Adipocyte (in vitro differentiated cells): ENCODE data around the gene INSR.

Experiments used
- DNase-seq: peaks from one replicate; pipeline ENCODE4 v3.0.0-alpha.2; 2015; ENCODE audit warnings: low read depth
- H3K27me3 ChIP-seq: replicated peaks from 2 replicates; pipeline ENCODE4 v1.7.0; 2013; ENCODE audit warnings: mild to moderate bottlenecking, low read length, moderate library complexity; ENCODE audit not compliant: control insufficient read depth, insufficient read depth
- H3K36me3 ChIP-seq: 2 replicates; pipeline ENCODE4 v1.7.0; 2013; ENCODE audit warnings: low read length, mild to moderate bottlenecking, moderate library complexity; ENCODE audit not compliant: control insufficient read depth, insufficient read depth, severe bottlenecking
- H3K4me1 ChIP-seq: 2 replicates; pipeline ENCODE4 v1.7.0; 2013; ENCODE audit warnings: mild to moderate bottlenecking, low read length, moderate library complexity; ENCODE audit not compliant: control insufficient read depth, insufficient read depth
- H3K4me3 ChIP-seq: 2 replicates; pipeline ENCODE4 v1.7.0; 2013; ENCODE audit warnings: mild to moderate bottlenecking, low read length, moderate library complexity
- H3K9ac ChIP-seq: 2 replicates; pipeline ENCODE4 v1.7.0; 2013; ENCODE audit warnings: mild to moderate bottlenecking, low read length, moderate library complexity
- H3K9me3 ChIP-seq: 2 replicates; pipeline ENCODE4 v1.7.0; 2013; ENCODE audit warnings: mild to moderate bottlenecking, low read length, moderate library complexity; ENCODE audit not compliant: control insufficient read depth

Gene INSR

GRCh38 chr19:7199613-7200533, 94.3 kb downstream of the INSR start:
- Histone ChIP-seq H3K9ac (no peak overlapping the region), H3K36me3 (no peaks in the 10 kb centered on the region), H3K4me3 (no peak overlapping the region), H3K4me1 (peaks cover 19% of the 10 kb centered on the region), H3K9me3 (no peaks in the 10 kb centered on the region), H3K27me3 (no peaks in the 10 kb centered on the region)
- DNase-seq: no peak

DNA sequence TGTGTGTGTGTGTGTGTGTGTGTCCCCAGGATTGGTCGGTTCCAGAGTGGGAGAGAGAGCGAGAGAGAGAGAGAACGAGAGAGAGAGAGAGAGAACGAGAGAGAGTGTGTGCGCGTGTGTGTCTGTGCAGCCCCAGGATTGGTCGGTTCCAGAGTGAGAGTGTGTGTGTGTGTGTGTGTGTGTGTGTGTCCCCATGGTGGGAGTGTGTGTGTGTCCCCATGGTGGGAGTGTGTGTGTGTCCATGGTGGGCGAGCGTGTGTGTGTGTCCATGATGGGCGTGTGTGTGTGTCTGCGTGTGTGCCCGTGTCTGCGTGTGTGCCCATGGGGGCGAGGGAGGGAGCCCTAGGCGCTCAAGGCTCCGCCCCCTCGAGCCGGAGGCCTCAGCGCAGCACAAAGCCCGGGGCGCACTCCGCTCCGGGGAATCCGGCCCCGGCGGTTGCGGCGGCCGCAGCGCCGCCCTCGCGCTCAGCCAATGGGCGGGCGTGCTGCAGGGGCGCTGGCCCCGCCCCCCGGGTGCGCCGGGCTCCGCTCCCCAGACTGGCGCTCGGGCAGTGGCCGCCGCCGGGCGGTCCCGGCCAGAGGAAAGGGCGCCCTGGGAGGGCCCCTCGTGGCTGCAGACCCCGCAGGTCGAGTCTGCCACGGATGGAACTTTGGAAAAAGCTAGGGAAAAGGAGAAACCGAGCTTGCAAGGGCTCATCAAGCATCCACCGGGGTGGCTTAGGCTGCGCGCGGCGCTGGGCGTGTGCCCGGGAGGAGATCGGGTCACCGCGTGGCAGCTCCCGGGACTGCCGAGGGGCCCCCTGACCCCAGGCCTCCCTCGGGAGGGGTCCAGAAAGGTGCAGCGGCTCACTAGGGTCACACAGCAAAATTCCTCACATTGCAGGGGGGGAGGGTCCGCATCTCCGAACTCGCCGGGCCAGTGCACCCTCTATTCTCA, 96.2 kb downstream of the INSR start:
- Histone ChIP-seq H3K27me3 (no peaks in the 10 kb centered on the region), H3K4me1 (peaks cover 19% of the 10 kb centered on the region), H3K9me3 (no peaks in the 10 kb centered on the region), H3K4me3 (peak overlapping the region; percentile 91), H3K9ac (peak overlapping the region; percentile 90), H3K36me3 (no peaks in the 10 kb centered on the region)
- peak; percentile 98 for DNase-seq

DNA sequence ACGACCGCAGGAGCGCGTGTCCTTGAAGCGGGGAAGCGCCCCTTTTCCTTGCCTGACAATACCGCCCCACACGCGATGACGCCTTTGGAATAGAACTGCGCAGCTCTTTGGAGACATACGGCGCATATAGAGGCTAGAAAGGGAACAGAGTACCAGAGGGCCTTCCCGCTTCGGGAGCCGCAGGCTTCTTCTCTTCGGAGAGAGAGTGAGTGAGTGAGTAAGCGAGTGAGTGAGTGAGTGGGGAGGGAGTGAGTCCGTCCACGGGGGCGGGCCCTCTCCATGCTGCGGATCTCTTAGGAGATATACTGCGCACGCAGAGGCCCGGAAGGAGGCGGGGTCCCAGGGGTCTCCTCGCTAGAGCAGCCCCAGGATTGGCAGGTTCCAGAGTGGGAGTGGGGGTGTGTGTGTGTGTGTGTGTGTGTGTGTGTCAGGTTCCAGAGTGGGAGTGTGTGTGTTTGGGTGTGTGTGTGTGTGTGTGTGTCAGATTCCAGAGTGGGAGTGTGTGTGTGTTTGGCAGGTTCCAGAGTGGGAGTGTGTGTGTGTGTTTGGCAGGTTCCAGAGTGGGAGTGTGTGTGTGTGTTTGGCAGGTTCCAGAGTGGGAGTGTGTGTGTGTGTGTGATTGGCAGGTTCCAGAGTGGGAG, 97.0 kb downstream of the INSR start:
- H3K27me3 ChIP-seq: no peaks in the 10 kb centered on the region
- peak overlapping the region; percentile 82 for H3K9ac ChIP-seq
- no peaks in the 10 kb centered on the region for H3K36me3 ChIP-seq
- peaks cover 23% of the 10 kb centered on the region for H3K4me1 ChIP-seq
- H3K4me3 ChIP-seq: peak overlapping the region; percentile 91
- peak; percentile 95 for DNase-seq
- H3K9me3 ChIP-seq: no peaks in the 10 kb centered on the region

GRCh38 chr19:7196763-7197118, 97.5 kb downstream of the INSR start:
- H3K4me3 ChIP-seq: peak overlapping the region; percentile 91
- peak overlapping the region; percentile 82 for H3K9ac ChIP-seq
- peaks cover 23% of the 10 kb centered on the region for H3K4me1 ChIP-seq
- no peaks in the 10 kb centered on the region for H3K27me3 ChIP-seq
- no peaks in the 10 kb centered on the region for H3K36me3 ChIP-seq
- no peaks in the 10 kb centered on the region for H3K9me3 ChIP-seq
- peak; percentile 52 for DNase-seq

DNA sequence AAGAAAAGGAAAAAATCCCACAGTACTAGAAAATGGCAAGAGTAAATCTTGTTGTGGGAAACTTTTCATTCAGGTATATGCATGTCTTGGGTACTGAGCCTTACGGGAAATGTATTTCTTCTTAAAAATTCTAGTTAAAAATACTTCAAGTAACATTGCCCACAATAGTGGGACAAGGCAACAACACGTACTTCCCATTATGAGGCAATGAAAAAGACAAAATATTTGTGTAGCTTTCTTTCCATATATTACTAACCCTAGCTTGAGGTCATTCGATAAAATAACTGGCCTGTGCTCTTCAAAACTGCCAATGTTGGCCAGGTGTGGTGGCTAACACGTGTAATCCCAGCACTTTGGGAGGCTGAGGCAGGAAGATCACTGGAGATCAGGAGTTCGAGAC, 99.2 kb downstream of the INSR start:
- Histone ChIP-seq H3K4me1 (peaks cover 23% of the 10 kb centered on the region), H3K36me3 (no peaks in the 10 kb centered on the region), H3K9ac (no peak overlapping the region), H3K27me3 (no peaks in the 10 kb centered on the region), H3K9me3 (no peaks in the 10 kb centered on the region), H3K4me3 (no peak overlapping the region)
- DNase-seq: no peak

- no peaks in the 10 kb centered on the region for H3K27me3 ChIP-seq
- H3K9me3 ChIP-seq: no peaks in the 10 kb centered on the region
- DNase-seq: no peak
- no peak overlapping the region for H3K9ac ChIP-seq
- no peaks in the 10 kb centered on the region for H3K36me3 ChIP-seq
- no peak overlapping the region for H3K4me3 ChIP-seq
- peaks cover 23% of the 10 kb centered on the region for H3K4me1 ChIP-seq
Observed at GRCh38 chr19:7194566-7194965, 99.6 kb downstream of the INSR start.

- H3K9ac ChIP-seq: no peak overlapping the region
- no peaks in the 10 kb centered on the region for H3K27me3 ChIP-seq
- no peaks in the 10 kb centered on the region for H3K9me3 ChIP-seq
- no peak overlapping the region for H3K4me3 ChIP-seq
- DNase-seq: no peak
- H3K36me3 ChIP-seq: no peaks in the 10 kb centered on the region
- peaks cover 17% of the 10 kb centered on the region for H3K4me1 ChIP-seq
Observed at GRCh38 chr19:7191946-7192691, 102.1 kb downstream of the INSR start.

DNA sequence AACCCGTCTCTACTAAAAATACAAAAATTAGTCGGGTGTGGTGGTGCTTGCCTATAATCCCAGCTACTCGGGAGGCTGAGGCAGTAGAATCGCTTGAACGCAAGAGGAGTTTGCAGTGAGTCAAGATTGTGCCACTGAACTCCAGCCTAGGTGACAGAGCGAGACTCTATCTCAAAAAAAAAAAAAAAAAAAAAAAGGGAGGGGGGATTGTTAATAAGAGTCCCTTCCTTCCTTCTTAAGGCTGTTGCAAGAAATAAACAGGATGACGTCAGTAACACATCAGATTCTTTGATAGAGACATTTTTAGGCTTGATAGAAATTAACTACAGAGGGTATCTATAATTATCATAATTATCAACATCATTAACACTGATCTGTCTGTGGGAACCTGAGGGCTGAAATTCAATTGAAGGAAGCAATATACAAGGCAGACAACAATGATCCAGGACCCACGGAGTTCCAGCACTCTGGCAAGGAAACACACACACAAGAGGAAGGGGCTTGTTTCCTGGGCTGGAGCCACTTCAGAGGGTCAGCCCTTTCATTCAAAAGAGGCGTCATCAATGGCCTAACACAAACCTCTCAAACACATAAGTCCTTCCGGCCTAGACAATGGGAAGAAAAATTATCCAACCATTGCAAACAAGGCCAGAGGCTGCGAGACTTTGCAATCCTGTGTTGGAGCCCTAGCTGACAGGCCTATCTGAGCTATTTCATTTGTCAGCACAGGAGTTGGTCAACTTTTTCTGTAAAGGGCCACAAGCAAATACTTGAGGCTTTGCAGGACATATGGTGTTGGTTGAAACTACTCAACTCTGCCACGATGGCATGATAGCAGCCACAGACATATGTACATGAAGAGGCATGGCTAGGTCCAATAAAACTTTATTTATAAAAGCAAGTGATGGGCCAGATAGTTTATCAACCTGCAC, 105.2 kb downstream of the INSR start:
- Histone ChIP-seq H3K9ac (no peak overlapping the region), H3K27me3 (no peaks in the 10 kb centered on the region), H3K36me3 (peaks cover 3% of the 10 kb centered on the region), H3K9me3 (no peaks in the 10 kb centered on the region), H3K4me1 (peaks cover 8% of the 10 kb centered on the region), H3K4me3 (no peak overlapping the region)
- no peak for DNase-seq

DNA sequence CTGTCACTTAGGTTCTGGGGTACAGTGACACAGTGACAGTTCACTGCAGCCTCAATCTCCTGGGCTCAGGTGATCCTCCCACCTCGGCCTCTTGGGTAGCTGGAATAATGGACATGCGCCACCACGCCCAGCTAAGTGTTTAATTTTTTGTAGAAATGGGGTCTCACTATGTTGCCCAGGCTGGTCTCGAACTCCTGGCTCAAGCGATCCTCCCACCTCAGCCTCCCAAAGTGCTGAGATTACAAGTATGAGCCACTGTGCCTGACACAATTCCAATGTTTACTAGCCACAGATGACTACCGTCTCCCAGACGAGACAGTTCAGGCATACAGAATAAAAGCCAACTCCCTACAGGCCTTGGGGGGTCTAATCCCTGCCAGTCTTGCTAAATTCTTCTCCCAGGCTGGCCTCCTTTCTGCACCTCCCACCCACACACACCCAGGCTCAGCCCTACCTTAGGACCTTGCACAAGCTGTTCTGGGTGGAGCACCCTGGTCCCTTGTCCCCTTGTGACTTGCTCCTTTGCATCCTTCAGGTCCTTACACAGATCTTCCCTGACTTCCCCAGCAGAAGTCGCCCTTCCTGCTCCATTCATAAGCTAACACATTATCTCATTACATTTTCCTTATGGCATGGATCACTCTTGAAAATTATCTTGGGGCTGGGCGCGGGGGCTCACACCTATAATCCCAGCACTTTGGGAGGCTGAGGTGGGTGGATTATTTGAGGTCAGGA, 106.4 kb downstream of the INSR start:
- no peak overlapping the region for H3K9ac ChIP-seq
- no peaks in the 10 kb centered on the region for H3K27me3 ChIP-seq
- H3K36me3 ChIP-seq: peaks cover 3% of the 10 kb centered on the region
- H3K4me1 ChIP-seq: peaks cover 16% of the 10 kb centered on the region
- H3K9me3 ChIP-seq: no peaks in the 10 kb centered on the region
- no peak overlapping the region for H3K4me3 ChIP-seq
- DNase-seq: no peak
